Tongue (tissue), 2 donors: ENCODE measurements around the gene GRIA4. TPM values are rescaled to one million over a fixed set of nuclear protein-coding genes. Genes with fewer than 3 reads are reported as not detected.
"Not testable (repeated sequence)": the region's sequence is repeated elsewhere in the genome, so short reads cannot be mapped to it uniquely, and the experiment has no call there.

ENCODE experiments used
- DNase-seq: peaks from one replicate; pipeline ENCODE4 v3.0.0-alpha.2; 2015
- total RNA-seq: library from RNA; depleted of rRNA; stranded (reverse); fragments of >200 nt; gene quantifications from one replicate; pipeline ENCODE4 v1.2.3, GENCODE V29; 2014

Gene GRIA4
- total RNA-seq, 1 donor from 2014 or later = 6.8 TPM

- DNase-seq = no peak
Observed at GRCh38 chr11:105860105-105860504, 250.2 kb downstream of the GRIA4 start.

GRCh38 chr11:105861225-105861624, 251.4 kb downstream of the GRIA4 start:
- DNase-seq = no peak

DNA sequence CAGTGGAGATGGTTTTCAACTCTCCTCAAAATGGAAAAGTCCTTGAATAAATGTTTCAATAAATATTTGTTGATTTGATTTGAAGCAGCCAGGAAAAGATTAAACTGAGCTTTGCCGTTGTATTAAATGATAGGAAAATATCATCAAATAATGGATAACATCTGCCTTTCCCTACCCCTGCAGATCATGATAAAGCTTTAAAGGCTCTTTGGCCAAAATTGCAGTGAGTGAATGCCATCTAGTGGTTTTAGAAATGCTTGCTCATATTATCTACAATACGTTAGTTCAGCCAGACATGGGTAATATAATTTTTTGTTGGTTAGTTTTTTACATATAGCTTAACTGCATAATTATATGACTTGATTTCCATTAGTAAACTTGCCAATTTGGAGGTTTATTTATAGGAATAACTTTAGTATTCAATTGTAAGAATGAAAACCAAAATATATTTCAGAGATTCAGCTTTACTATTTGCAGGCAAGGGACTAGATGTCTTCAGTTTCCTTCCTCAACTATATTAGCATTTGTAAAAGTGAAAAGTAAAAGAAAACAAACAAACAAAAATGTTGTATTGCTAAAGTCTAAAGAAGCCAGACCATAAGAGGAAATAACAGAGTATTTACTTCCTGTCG, 253.0 kb downstream of the GRIA4 start:
- DNase-seq = peak; percentile 79

DNA sequence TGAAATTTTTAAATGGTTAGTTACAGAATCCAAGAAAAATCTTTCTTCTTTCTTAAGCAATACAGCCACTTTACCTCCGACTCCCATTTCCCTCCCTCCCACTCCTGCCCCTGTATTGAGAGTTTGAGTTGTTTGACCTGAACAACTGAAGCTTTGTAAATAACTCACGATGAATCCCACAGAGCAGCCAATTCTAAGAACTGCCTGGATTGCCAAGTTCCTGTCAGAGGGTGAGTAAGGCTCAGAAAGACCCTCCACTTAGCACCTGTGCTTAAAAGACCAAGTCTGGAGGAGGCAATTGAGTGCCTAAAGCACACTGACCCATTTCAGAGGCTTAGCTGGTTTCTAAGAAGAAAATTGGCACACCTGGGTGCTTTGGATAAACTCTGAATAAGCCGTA, 253.7 kb downstream of the GRIA4 start:
- DNase-seq = no peak

- no peak for DNase-seq
Observed at GRCh38 chr11:105867742-105868141, 257.9 kb downstream of the GRIA4 start.

DNA sequence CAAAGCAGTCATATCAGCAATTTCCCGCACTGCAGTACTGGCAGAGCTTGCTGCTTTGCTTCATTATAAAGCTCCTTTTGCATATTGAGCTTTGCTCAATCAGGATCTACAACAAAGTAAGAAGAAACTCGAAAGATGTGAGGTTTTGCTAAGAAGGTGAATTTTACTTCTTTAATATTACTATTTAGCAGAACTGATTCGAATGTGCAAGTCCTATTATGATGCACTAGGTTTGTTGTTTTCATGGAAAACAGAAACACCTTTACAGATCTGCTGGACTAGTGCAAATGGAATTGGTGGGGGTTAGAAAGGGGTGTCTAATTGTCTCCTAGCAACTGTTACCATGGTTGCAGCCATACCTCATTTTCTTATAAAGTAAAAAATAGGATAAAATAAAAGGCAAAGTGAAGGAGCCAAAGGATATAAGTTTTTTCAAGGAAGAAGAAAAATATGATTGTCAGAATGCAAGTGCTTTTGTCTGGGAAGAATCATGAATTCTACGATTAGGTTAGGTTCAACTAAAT, 259.0 kb downstream of the GRIA4 start:
- DNase-seq = no peak

GRCh38 chr11:105870516-105871113, 260.7 kb downstream of the GRIA4 start:
- no peak for DNase-seq

DNA sequence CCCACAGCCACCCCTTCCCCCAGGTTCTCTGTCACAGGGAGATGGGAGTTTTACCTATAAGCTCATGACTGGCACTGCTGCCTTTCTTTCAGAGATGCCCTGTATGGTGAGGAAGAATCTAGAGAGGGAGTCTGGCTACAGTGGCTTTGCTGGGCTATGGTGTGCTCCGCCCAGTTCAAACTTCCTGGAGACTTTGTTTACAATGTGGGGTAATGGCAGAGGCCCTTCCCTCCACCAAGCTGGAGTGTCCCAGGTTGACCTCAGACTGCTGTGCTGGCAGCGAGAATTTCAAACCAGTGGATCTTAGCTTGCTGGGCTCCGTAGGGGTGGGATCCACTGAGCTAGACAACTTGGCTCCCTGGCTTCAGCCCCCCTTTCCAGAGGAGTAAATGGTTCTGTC, 268.6 kb downstream of the GRIA4 start:
- no peak for DNase-seq

DNA sequence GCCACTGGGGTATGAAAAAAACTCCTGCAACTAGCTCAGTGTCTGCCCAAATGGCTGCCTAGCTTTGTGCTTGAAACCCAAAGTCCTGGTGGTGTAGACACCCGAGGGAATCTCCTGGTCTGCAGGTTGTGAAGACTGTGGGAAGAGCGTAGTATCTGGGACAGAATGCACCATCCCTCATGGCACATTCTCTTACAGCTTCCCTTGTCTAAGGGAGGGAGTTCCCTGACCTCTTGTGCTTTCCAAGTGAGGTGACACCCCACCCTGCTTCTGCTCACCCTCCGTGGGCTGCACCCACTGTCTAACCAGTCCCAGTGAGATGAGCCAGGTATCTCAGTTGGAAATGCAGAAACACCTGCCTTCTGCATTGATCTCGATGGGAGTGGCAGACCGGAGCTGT, 269.1 kb downstream of the GRIA4 start:
- not testable (repeated sequence) for DNase-seq

- DNase-seq = no peak
Observed at GRCh38 chr11:105881027-105881426, 271.2 kb downstream of the GRIA4 start.

DNA sequence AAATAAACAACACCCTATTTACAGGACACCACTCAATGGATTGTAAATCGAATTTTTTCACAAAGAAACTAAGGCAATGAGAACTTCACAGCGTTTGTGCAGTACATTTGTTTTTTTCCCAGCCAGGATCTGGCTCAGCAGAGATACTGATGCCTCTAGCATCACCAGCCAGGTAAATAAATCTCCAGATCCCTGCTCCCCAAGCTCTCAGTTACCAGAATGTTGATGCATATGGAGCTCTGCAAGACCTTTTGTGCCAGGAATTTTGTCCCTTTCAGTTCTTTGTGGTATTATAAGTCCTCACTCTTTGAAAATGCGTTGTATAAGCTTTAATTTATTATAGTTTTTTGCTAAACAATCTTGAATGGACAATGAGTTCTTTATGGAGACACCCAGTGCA, 274.6 kb downstream of the GRIA4 start:
- no peak for DNase-seq

- DNase-seq = no peak
Observed at GRCh38 chr11:105891685-105892084, 281.8 kb downstream of the GRIA4 start.

GRCh38 chr11:105897161-105897560, 287.3 kb downstream of the GRIA4 start:
- DNase-seq = no peak

GRCh38 chr11:105899772-105900171, 289.9 kb downstream of the GRIA4 start:
- DNase-seq = no peak

DNA sequence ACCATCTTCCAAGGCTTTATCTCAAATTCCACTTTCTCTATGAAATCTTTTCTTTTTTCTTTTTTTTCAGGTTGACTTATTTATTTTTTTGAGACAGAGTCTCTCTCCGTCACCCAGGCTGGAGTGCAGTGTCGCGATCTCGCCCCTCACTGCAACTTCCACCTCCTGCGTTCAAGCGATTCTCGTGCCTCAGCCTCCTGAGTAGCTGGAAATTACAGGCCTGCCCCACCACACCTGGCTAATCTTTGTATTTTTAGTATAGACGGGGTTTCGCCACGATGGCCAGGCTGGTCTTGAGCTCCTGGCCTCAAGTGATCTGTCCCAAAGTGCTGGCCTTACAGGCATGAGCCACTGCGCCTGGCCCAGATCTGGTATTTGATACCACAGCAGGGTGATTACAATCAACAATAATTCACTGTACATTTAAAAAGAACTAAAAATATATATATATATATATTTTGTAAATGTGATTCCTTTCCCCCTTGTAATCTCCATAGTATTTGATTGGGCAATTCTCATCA, 290.7 kb downstream of the GRIA4 start:
- DNase-seq = no peak

DNA sequence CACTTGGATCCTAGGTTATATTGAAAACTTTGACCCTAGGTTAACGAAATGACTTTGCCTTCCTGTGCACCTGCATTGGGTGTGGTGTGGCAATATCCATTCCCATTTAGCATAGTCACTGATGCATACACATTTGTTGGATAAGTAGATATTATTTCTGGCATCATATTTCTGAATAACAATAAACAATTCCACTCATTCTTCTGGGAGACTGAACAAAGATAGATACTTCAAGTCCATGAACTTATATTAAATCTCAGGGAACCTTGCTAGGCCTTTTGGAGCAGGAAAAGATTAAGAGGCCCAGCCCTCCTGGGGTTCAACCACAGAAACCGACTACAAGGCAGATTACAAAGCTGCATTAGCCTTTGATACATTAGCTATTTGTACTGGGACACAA, 293.2 kb downstream of the GRIA4 start:
- DNase-seq = no peak

GRCh38 chr11:105906517-105906916, 296.6 kb downstream of the GRIA4 start:
- DNase-seq = no peak

GRCh38 chr11:105907319-105907718, 297.4 kb downstream of the GRIA4 start:
- no peak for DNase-seq

DNA sequence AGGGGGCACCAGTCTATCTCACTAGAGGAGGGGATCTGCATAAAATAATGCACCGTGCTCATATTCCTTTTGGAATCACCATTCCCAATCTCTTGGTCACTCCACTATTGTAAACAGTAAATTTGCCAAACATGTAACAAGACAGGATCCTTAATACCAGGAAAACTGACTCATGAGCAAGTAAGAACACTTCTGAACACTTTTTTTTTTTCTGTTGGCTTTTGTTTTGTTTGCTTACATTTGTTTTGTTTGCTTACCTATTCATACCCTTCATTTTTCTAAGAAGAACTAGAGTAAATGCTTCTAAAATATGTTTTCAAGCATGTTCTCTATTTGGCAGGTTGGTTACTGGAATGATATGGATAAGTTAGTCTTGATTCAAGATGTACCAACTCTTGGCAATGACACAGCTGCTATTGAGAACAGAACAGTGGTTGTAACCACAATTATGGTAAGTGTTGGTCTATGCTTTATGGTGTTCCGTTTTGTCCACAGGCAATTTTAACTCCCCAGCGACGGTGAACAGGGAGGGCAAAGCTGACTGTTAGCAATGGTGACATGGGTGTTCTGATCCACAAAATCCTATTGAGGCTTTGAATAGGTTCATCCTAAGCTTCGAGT, 300.3 kb downstream of the GRIA4 start:
- DNase-seq = no peak

GRCh38 chr11:105911454-105911853, 301.6 kb downstream of the GRIA4 start:
- no peak for DNase-seq

GRCh38 chr11:105912666-105913065, 302.8 kb downstream of the GRIA4 start:
- DNase-seq = no peak

GRCh38 chr11:105915021-105915420, 305.1 kb downstream of the GRIA4 start:
- no peak for DNase-seq

DNA sequence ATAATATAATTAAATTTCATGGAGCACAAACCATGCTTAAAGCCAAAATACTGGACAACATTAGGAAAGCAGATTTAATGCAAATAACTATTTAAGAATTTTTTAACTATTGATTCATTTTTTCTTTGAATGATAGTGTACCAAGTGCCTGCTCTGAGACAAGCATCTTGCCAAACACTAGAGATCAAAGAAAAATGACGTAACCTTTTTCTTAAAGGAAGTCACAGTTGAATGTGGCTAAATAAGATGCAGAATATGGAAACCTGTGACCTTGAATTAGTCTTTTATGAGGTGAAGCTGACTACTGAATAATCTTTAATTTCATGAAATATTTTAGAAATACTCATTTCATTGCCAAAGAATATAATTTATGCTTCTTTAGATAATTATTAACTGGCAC, 308.2 kb downstream of the GRIA4 start:
- DNase-seq = no peak

DNA sequence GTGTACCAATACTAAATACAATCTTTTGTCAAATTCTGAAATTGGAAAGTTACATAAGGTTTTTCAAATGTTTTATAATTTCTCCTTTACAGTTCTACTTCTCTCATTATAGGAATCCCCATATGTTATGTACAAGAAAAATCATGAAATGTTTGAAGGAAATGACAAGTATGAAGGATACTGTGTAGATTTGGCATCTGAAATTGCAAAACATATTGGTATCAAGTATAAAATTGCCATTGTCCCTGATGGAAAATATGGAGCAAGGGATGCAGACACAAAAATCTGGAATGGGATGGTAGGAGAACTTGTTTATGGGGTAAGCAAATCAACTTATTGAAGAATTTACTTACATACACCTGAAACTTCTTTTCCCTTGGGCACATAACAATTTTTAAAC, 308.7 kb downstream of the GRIA4 start:
- DNase-seq = no peak
